Gastrocnemius medialis (tissue), 4 donors: ENCODE data around the gene YWHAH.

Experiments
- POLR2A ChIP-seq, 2 donors: fragments of 450-650 bp; IDR thresholded peaks; one replicate each; pipeline ENCODE4 v1.6.1; 2017; ENCODE audit warnings: antibody characterized with exemption in 2 of 2, mild to moderate bottlenecking in 2 of 2, moderate library complexity in 2 of 2
- TF ChIP-seq, protein P1 (sequence below), 5 experiments: fragments of 450-650 bp in 3 of 5; fragments of 200-600 bp in 2 of 5; sonication (generic) in 2 of 5; IDR thresholded peaks in 4 of 5; conservative IDR thresholded peaks in 1 of 5; 1 replicate in 4 of 5; 2 replicates in 1 of 5; pipeline ENCODE4 v1.5.1; 2016 to 2019; ENCODE audit warnings: antibody characterized with exemption in 5 of 5, mild to moderate bottlenecking in 3 of 5, moderate library complexity in 3 of 5

DNA sequence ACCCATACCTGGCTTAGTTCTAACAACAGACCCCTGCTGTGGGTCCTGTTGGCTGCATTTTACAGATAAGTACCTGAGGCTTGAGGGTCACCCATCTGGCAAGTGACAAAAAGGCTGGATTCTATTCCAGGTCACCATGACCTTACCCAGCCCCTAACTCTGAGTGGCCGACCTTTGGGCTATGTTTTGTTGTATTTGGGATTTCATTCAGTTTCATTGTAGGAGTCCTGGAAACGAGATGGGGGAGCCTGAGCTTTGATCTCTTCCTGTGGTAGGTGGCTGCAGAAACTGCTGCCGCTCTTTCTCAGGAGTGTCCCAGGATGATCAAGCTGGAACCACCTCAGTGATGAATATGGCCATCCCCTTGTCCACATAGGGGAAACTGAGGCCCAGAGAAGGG lies 24.6 kb upstream of the YWHAH start:
- TF ChIP-seq, protein P1, sequence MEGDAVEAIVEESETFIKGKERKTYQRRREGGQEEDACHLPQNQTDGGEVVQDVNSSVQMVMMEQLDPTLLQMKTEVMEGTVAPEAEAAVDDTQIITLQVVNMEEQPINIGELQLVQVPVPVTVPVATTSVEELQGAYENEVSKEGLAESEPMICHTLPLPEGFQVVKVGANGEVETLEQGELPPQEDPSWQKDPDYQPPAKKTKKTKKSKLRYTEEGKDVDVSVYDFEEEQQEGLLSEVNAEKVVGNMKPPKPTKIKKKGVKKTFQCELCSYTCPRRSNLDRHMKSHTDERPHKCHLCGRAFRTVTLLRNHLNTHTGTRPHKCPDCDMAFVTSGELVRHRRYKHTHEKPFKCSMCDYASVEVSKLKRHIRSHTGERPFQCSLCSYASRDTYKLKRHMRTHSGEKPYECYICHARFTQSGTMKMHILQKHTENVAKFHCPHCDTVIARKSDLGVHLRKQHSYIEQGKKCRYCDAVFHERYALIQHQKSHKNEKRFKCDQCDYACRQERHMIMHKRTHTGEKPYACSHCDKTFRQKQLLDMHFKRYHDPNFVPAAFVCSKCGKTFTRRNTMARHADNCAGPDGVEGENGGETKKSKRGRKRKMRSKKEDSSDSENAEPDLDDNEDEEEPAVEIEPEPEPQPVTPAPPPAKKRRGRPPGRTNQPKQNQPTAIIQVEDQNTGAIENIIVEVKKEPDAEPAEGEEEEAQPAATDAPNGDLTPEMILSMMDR (IDR thresholded peaks at IDR 0.05 in 4 of 5, conservative IDR thresholded peaks at IDR 0.05 in 1 of 5) = no peak
- no peak for TF ChIP-seq POLR2A (IDR thresholded peaks at IDR 0.05)
